ENCODE results near the gene PPFIBP1. TPM values are rescaled to one million over a fixed set of nuclear protein-coding genes. Genes with fewer than 3 reads are reported as not detected.
"Not testable (repeated sequence)": the region's sequence is repeated elsewhere in the genome, so short reads cannot be mapped to it uniquely, and the experiment has no call there.

Gene PPFIBP1
- total RNA-seq, 1 donor, result 131 TPM

DNA sequence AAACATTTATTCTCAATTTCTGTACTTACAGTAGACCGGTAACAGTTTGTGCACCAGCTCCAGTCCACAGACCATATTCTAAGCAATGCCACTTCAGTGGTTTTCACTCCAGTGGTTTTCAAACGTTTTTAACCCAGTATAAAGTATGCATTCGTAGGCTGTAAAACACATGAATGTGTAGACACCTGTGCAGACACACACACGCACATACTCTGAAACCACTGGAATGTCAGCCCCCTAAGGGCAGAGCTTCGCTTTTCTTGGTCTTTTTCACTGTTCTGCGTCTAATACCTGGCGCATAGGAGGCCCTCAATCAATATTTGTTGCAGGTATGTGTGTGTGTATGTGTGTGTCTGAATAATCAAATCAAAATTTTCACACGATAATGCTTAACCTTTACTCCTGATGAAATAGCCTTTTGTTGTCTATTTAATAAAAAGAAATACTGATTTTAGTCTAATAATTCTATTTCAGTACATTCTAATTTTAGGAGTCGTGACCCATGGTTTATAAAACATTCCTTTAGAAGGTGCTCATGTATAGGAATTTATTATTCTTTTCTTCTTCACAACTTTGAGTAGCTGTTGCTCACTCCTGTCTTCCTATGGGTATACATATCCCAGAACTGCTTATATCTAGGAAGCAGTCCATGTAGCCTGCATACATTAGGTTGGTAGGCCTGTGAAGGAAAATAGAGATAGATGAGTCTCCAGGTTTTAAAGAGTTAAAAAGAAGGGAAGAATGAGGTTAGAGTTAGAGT lies 98.6 kb downstream of the PPFIBP1 start:
- DNase-seq (ENCODE audit: low read depth), result peak; percentile 43
- no peak overlapping the region for H3K4me3 ChIP-seq (ENCODE audit: low read depth, low read length)
- TF ChIP-seq, protein P1, sequence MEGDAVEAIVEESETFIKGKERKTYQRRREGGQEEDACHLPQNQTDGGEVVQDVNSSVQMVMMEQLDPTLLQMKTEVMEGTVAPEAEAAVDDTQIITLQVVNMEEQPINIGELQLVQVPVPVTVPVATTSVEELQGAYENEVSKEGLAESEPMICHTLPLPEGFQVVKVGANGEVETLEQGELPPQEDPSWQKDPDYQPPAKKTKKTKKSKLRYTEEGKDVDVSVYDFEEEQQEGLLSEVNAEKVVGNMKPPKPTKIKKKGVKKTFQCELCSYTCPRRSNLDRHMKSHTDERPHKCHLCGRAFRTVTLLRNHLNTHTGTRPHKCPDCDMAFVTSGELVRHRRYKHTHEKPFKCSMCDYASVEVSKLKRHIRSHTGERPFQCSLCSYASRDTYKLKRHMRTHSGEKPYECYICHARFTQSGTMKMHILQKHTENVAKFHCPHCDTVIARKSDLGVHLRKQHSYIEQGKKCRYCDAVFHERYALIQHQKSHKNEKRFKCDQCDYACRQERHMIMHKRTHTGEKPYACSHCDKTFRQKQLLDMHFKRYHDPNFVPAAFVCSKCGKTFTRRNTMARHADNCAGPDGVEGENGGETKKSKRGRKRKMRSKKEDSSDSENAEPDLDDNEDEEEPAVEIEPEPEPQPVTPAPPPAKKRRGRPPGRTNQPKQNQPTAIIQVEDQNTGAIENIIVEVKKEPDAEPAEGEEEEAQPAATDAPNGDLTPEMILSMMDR (IDR thresholded peaks at IDR 0.05; ENCODE audit: insufficient read depth, low read length), result no peak

DNA sequence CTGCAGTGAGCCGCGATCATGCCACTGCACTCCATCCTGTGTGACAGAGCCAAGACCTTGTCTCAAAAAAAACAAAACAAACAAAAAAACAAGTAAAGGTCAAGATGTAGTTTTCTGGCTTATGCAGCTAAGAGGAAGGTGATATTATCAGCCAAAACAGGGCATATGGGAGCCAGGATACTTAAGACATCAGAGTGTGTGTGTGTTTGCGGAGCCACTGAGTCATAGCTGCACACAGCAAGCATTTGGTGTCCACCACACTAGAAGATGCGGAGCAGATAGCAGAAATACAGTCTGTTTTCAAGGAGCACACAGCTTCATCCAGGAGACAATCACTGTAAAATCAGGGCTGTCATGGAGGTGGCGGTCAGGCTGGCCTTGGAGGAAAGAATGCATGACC lies 99.6 kb downstream of the PPFIBP1 start:
- no peak for DNase-seq (ENCODE audit: low read depth)
- H3K4me3 ChIP-seq (ENCODE audit: low read depth, low read length), result no peak overlapping the region
- TF ChIP-seq, protein P1 (IDR thresholded peaks at IDR 0.05; ENCODE audit: insufficient read depth, low read length), result no peak

DNA sequence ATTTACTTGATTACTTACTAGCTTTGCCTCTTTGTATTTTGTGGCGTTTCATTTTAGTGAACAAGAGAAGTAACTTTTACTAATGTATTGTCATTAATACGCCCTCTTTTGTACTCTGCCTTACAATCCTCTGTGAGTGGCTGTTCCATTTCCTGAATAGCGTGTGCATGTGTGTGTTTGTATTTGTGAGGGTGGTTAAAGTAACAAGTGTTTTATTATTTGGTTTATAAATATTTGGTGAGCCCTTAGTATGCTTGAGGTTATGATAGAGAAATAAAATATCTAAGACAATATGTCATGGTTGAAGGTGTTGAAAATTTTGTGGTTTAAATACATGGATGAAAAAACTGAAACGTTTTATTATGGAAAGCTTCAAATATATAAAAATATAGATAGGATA lies 100.6 kb downstream of the PPFIBP1 start:
- DNase-seq (ENCODE audit: low read depth), result no peak
- TF ChIP-seq, protein P1 (IDR thresholded peaks at IDR 0.05; ENCODE audit: insufficient read depth, low read length), result no peak
- H3K4me3 ChIP-seq (ENCODE audit: low read depth, low read length), result no peak overlapping the region

DNA sequence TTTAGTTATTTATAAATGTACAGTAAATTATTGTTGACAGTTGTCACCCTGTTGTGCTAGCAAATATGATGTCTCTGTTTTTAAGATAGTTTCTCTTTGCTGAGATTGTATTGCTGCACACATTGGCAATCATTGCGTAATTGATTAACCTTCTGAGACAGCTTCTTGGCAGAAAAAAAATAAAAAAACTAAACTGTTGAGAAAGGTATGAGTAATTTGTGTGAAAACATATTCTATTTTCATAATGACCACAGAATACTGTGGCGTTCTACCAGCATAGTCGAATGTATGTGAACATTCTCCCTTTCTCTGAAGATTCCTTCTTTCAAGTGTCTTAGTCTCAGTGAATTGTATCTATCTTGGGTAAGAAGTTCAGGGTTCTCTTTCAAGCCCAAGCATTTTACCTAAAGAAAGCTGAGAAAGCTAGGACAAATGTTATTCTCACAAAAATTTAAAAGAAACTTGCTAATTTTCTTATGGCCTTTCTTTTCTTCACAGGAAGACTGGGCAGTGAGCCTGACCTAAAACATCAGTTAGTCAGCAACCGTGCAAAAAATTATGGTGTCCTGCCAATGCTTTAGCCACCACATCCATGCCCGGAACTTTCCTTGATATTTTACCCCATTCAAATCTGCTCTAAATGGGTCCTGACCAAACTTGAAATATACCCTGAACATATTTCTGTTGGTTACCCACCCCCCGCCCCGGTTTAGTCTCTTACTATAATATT lies 103.3 kb downstream of the PPFIBP1 start:
- TF ChIP-seq, protein P1 (IDR thresholded peaks at IDR 0.05; ENCODE audit: insufficient read depth, low read length), result no peak
- peak; percentile 95 for DNase-seq (ENCODE audit: low read depth)
- H3K4me3 ChIP-seq (ENCODE audit: low read depth, low read length), result peak overlapping the region; percentile 6

DNA sequence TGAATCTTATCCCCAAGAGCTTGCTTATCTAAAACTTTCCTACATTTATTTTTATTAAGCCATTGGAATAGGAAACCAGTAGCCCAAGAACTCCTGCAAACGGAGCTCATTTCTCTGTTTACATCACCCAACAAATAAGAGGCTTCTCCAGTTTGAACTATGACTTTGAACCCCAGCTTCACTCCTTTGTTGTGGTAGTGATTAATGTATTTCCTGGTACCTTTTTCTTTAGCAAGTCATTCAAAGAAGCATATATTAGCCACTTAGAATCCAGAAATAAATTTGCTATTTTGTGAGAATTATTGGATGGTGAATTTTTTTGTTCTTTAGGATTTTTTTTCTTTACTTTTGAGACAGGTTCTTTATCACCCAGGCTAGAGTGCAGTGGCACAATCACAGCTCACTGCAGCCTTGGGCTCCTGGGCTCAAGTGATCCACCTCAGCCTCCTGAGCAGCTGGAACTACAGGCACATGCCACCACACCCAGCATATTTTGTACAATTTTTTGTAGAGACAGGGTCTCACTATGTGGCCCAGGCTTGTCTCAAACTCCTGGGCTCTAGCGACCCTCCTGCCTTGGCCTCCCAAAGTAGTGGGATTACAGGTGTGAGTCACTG lies 104.0 kb downstream of the PPFIBP1 start:
- DNase-seq (ENCODE audit: low read depth), result not testable (repeated sequence)

DNA sequence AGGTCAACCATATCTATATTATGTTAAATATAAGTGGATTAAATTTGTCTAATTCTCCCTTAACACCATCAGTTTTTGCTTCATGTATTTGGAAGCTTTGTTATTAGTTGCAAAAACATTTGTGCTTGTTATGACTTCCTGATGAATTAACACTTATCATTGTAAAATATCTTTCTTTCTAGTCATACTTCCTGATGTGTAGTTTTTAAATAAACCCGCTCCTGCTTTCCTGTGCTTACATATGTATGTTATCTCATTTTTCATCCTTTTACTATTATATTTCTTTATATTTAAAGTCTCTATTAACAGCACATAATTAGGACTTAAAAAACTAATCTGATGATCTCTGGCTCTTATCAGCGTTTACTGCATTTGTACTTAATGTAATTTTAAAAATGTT lies 106.2 kb downstream of the PPFIBP1 start:
- DNase-seq (ENCODE audit: low read depth), result not testable (repeated sequence)

More for the DNA sequence above, 104.0 kb downstream of the PPFIBP1 start:
- peak overlapping the region; percentile 9 for H3K4me3 ChIP-seq (ENCODE audit: low read depth, low read length)

DNA sequence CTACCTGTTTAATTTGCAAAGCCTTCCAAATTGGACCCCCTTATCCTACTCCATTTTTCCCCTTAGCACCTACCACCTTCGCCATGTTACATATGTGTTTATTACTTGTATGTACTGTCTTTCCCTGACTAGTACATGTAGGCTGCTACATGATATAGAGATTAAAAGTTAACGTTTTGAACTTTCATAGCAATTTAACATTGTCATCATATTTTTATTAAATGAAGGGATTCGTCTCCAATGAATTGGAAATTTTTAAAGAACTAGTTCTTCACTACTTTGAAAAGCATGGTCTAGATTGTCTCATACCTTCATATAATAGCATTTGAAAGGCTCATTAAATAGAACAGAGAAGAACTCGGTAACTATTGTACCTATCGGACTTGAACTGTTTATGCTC lies 107.4 kb downstream of the PPFIBP1 start:
- no peak overlapping the region for H3K4me3 ChIP-seq (ENCODE audit: low read depth, low read length)
- no peak for DNase-seq (ENCODE audit: low read depth)
- TF ChIP-seq, protein P1 (IDR thresholded peaks at IDR 0.05; ENCODE audit: insufficient read depth, low read length), result no peak

More for the DNA sequence above, 106.2 kb downstream of the PPFIBP1 start:
- not testable (repeated sequence) for H3K4me3 ChIP-seq (ENCODE audit: low read depth, low read length)

Data from fibroblast of the aortic adventitia (primary cell).